Measurements from ENCODE around the gene GABRG3. TPM values are rescaled to one million over a fixed set of nuclear protein-coding genes. Genes with fewer than 3 reads are reported as not detected.

The GABRG3 gene
- total and polyA plus RNA-seq, 8 donors: 0.35 TPM; not detected in 7

GRCh38 chr15:27456807-27457206 is 485.8 kb downstream of the GABRG3 start:
- FAIRE-seq: no peak
- WGBS, 2 donors: 69 to 74% methylated on average over 6 of the region's 6 CpGs
- no peak for DNase-seq

DNA sequence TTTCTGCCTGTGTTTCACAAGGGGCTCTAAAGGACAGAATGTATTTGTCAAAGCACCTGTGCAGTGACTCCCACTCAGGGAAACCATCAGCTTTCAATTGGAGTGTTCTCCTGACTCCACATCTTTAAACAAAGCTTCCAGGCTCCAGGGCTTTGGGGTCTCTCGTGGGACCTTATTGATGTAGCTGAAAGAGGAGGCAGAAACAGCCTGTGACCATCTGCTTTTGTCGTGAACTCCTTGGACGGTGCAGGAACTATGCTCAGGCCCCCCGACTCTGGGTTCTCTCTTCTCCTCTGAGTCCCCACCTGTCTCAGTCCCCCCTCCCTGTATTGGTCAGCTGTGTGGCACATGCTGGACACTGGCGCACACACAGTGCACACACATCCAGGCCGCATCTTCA is 486.8 kb downstream of the GABRG3 start:
- Histone ChIP-seq H3K4me1 (no peaks in the 10 kb centered on the region), H3K27ac (no peak overlapping the region), H3K4me3 (no peak overlapping the region), H3K27me3 (no peaks in the 10 kb centered on the region), H3K9me3 (no peaks in the 10 kb centered on the region), H3K36me3 (no peaks in the 10 kb centered on the region)
- intact Hi-C loops (cut with DNase I): no loop called here
- FAIRE-seq (no peak), ATAC-seq (no peak), DNase-seq (no peak)
- WGBS, 2 donors: 73 to 85% methylated on average over 6 of the region's 6 CpGs
- TF ChIP-seq CTCF (IDR thresholded peaks at IDR 0.05): no peak

More at GRCh38 chr15:27456807-27457206, 485.8 kb downstream of the GABRG3 start:
- no peaks in the 10 kb centered on the region for H3K4me1 ChIP-seq
- no peak for TF ChIP-seq CTCF (IDR thresholded peaks at IDR 0.05)
- H3K27me3 ChIP-seq: no peaks in the 10 kb centered on the region
- no peak overlapping the region for H3K4me3 ChIP-seq
- intact Hi-C loops (cut with DNase I): no loop called here
- no peaks in the 10 kb centered on the region for H3K36me3 ChIP-seq
- ATAC-seq: no peak
- no peaks in the 10 kb centered on the region for H3K9me3 ChIP-seq
- H3K27ac ChIP-seq: no peak overlapping the region

GRCh38 chr15:27458345-27459084 is 487.5 kb downstream of the GABRG3 start:
- Histone ChIP-seq H3K9me3 (no peaks in the 10 kb centered on the region), H3K36me3 (no peaks in the 10 kb centered on the region), H3K4me3 (no peak overlapping the region), H3K4me1 (no peaks in the 10 kb centered on the region), H3K27ac (no peak overlapping the region), H3K27me3 (no peaks in the 10 kb centered on the region)
- no peak for TF ChIP-seq CTCF (IDR thresholded peaks at IDR 0.05)
- intact Hi-C loops (cut with DNase I): no loop called here
- DNase-seq (no peak), FAIRE-seq (no peak), ATAC-seq (no peak)
- WGBS, 2 donors: 67 to 79% methylated on average over 14 of the region's 14 CpGs

GRCh38 chr15:27459836-27460235 is 488.9 kb downstream of the GABRG3 start:
- ATAC-seq: no peak
- no peak for DNase-seq
- no peaks in the 10 kb centered on the region for H3K4me1 ChIP-seq
- no peak overlapping the region for H3K4me3 ChIP-seq
- no peak for FAIRE-seq
- no peaks in the 10 kb centered on the region for H3K27me3 ChIP-seq
- no peak overlapping the region for H3K27ac ChIP-seq
- H3K36me3 ChIP-seq: no peaks in the 10 kb centered on the region
- no peaks in the 10 kb centered on the region for H3K9me3 ChIP-seq
- 51 to 66% methylated on average over 4 of the region's 4 CpGs for WGBS, 2 donors
- TF ChIP-seq CTCF (IDR thresholded peaks at IDR 0.05): no peak
- intact Hi-C loops (cut with DNase I): no loop called here

GRCh38 chr15:27461181-27461580 is 490.2 kb downstream of the GABRG3 start:
- no peak for FAIRE-seq
- Histone ChIP-seq H3K36me3 (no peaks in the 10 kb centered on the region), H3K4me3 (no peak overlapping the region), H3K27me3 (no peaks in the 10 kb centered on the region), H3K9me3 (no peaks in the 10 kb centered on the region), H3K27ac (no peak overlapping the region), H3K4me1 (no peaks in the 10 kb centered on the region)
- ATAC-seq: no peak
- intact Hi-C loops (cut with DNase I): no loop called here
- WGBS, 2 donors: 58 to 67% methylated on average over 5 of the region's 5 CpGs
- TF ChIP-seq CTCF (IDR thresholded peaks at IDR 0.05): no peak
- no peak for DNase-seq
